NCI-H128 (cell line): Measurements from ENCODE around the gene FAM81A.
"Not testable (repeated sequence)": the region's sequence is repeated elsewhere in the genome, so short reads cannot be mapped to it uniquely, and the experiment has no call there.

Source experiments
- DNase-seq: peaks from one replicate; lab custom pipeline; 2025; ENCODE audit not compliant: unreplicated experiment; lab: John Stamatoyannopoulos, UW

FAM81A gene

GRCh38 chr15:59437817-59438624 lies at the start of gene FAM81A:
FAM81A (plus strand) TSS chr15:59438186; CDS start chr15:59458627, 20,441 bp downstream.
- peak; percentile 75 for DNase-seq

- no peak for DNase-seq
Observed at GRCh38 chr15:59388670-59389069, 49.3 kb upstream of the FAM81A start.

DNA sequence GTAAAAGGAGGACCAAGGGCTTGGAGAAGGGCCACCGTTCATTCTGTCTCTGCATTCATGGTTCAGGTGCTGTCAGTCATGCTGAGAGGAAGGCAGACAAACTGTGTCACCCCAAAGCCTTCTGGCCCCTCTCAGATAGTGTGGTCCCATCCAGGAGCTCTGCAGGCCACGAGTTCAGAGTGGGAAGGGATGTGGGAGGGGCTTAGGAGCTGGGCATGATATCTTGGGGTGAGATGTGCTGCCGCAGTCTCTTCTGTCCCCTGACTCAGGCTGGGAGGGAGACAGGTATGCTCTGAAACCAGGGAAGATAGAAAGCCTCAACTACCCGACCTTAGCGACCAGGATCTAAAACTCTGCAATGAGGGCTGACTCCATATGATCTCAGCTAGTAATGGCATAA lies 45.7 kb upstream of the FAM81A start:
- no peak for DNase-seq

DNA sequence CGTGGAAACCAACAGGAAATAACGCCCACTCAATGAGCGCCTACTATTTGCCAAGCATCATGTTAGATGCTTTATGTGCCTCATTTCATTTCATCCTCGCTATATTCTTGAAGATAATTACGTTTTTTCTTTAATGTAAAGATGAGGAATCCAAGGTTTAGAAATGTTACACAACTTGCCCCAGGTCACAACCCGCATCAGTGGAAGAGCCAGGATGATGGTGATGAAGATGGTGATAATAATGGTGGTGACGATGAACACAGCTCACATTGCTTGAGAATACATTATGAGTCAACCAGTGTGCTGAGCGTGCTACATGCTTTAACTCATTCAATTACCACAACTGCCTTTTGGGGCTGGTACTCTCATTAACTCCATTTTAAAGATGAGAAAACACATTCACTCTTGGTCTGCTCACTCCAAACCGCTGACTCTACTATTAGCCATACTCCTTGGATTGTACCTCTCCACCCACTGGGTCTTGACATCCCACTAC lies 43.8 kb upstream of the FAM81A start:
- no peak for DNase-seq

GRCh38 chr15:59396211-59396610 lies 41.8 kb upstream of the FAM81A start:
- no peak for DNase-seq

DNA sequence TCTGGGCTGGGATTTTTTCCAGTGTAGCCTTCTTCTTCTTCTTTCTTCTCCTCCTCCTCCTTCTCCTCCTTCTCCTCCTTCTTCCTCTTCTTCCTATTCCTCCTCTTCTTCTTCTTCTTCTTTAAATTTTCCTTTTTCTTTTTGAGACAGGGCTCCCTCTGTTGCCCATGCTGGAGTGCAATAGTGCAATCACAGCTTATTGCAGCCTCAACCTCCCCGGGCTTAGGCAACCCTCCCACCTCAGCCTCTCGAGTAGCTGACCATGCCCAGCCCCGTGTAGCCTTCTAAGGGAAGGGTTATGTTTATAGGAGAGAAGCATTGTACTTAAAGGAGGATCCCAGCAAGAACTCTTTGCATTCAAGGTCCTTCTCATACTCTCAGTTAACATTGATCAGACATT lies 41.3 kb upstream of the FAM81A start:
- DNase-seq, result no peak

DNA sequence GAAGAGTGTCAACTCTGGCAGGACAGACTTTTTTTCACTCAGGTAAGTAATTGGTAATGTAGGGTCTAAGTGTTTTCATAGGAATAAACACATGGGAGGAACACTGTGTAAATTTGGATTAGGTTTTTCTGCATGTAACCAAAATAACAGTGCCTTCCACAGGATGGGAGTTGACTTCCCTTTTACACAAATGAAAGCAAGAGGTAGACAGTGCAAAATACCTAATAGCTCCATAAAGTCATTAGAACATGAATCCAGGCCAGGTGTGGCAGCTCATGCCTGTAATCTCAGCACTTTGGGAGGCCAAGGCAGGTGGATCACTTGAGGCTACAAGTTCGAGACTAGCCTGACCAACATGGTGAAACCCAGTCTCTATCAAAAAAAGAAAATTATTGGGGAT lies 39.8 kb upstream of the FAM81A start:
- no peak for DNase-seq

DNA sequence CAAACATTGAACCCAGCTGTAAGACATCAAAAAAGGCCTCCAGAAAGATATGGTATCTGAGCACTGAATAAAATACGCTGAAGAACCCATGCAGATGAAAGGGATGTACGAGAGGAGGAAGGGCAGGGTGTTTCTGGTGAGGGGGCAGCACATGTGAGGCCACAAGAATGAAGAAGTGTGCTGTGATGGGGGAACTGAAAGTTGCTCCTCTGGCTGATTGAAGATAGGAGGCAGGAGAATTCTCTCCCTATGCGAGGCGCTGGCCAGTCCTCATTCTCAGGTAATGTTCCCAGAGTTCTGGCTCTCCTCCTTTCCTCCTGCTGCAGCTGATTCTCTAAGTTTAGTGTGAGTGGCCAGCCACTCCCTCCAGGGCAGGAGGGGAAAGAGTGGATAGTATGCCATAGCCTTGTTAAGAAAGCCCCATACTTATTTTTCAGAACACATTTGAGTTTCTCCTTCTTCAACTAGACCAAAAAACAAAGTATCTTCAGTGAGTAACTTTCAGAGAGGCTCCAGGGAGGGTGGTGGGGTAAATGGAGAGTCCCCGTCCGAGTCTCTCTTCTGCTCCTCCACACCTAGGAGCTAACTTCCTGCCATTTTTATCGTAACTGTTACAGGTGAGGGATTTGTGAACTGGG lies 38.4 kb upstream of the FAM81A start:
- no peak for DNase-seq

DNA sequence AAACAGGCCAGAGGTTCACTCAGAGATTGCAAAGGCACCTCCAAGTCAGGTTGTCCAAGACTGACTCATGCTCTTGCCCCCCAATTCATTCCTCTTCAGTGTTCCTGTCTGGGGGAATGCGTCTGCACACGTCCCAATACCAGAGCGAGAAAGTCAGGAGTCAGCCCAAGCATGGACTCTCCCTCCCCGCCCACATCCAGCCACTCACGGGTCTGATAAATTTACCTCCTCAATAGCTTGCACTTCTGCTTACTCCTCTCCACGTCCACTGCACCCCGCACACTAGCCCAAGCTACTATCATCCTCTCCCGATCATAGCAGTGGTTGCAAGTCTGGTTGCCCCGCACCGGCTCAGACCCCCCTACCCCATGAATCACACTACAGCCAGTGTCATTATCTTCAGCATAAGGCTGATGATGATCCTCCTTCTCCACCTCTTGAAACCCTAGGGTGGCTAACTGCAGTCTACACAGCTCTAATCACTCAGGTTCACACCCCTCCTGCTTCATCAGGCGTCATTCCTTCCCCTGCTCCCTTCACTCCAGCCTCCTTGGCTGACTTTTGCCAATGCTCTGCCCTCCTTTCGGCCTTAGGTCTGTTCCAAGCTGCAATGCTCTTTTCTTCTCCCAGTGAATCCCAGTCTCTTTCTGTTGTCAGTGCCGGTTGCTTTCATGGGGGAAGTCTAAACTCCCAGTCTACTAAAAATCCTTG lies 37.7 kb upstream of the FAM81A start:
- DNase-seq, result no peak

DNA sequence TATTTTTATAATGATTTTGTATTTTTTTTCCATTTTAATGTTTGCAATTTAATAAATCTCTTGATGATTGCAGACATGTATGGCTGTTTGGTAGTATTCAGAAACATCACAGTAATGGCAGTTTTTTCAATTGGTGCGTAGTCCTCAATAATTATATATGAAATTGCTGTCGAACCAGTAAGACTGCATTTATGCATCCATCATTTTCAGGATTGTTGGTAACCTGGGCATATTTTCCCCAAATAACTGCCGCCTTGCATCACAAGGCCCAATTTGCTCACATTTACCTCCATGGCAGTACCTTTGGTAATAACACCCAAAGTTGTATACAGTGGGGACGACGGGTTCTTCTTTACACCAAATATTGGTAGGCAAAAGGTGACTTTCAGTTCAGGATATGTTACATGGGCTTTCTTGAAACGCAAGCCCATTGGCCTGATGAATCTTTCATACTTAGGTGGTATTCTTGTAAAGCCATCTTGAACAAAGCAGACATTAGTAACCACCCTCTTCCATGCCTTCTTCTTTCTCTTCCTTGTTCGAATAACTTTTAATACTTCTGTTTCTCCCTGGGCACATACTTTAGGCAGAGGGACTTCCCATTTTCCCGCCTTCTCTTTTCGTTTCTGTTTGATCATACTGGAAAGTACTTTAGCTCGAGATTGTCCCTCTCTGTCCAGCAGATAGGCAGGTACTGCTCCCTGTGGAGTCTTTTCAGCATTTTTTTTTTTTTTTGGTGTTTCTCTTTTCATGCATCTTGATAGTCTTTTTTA lies 36.7 kb upstream of the FAM81A start:
- not testable (repeated sequence) for DNase-seq

GRCh38 chr15:59401824-59402569 lies 36.0 kb upstream of the FAM81A start:
- DNase-seq, result peak; percentile 23

DNA sequence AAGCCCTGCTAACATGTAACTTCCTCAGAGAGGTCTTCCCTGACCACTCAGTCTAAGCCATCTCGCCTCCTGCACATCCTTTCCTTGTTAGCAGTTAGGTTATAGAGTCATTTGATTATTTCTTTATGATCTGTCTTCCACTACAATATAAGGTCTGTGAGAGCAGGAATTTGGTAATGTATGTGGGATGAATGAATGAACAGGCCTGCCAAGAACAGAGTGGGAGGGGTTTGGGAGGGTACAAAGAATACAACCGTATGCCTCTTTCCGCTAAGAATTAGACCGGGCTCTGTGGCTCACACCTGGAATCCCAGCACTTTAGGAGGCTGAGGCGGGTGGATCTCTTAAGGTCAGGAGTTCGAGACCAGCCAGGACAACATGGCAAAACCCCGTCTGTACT lies 32.9 kb upstream of the FAM81A start:
- DNase-seq, result no peak

DNA sequence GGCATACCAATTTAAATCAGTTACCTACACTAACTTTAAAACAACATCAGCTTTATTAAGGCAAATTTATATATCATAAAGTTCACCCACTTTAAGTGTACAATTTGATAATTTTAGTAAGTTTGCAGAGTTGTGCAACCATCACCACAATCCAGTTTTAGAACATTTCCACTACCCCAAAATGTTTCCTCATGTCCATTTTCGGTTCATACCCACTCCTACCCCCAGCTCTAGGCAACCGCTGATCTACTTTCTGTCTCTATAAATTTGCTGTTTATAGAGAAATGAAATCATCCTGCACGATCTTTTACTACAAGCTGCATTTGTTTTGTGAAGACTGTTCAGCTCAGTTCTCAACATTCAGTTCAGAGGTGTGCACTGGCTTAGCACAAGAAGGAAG lies 31.5 kb upstream of the FAM81A start:
- DNase-seq, result no peak

DNA sequence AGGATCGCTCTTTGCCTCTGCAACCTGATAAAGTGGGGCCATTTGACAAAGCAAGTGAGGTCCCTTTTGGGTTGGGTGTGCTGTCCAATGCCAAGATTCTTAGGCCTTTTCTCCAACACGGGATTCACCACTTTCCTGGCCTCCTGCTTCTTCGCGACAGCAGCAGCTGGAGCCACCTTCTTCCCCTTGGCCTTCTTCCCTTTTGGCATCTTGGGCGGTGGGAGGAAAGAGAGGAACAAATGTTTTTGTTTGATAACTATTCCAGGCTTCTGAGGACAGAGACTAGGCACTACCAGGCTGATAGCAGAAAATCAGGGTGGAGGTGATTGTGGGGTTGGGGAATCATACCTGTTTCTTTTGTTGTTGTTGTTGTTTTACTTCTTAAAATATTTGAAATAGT lies 30.0 kb upstream of the FAM81A start:
- DNase-seq, result no peak

DNA sequence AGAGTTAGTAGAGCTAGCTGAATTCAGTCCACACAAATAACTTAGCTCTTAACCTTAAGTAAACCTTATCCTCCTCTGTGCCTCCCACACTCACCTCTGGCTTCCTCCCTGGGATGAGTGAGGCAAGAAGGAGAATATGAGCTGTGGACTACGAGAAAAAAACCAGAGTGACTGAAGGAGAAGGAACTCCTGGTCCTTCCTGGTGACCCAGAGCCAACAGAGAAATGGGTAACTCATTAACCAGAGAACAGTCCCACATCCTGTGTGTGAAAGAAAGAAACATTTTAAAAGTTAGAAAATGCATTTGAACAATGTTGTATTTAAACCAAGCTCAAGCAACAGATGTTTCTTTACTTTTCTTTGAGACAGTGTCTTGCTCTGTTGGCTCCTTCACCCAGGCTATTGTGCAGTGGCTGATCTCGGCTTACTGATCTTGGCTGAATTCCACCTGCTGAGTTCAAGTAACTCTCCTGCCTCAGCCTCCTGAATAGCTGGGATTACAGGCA lies 27.5 kb upstream of the FAM81A start:
- no peak for DNase-seq

DNA sequence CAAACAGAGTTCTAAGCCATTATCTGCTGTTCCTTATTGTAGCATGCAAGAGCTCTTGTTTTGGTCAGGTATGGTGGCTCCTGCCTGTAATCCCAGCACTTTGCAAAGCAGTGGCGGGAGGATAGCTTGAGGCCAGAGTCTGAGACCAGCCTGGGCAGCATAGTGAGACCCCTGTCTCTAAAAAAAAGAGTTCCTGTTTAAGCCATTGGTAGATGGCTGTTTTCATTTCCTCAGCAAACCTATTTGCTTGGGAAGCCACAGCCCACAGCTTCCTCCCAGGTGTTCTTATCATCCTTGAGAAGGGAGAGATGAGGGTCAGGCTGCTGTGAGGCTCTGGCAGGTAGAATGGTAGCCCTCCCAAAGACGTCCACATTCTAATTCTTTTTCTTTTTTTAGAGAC lies 24.4 kb upstream of the FAM81A start:
- DNase-seq, result no peak

- no peak for DNase-seq
Observed at GRCh38 chr15:59416816-59417215, 21.2 kb upstream of the FAM81A start.

- no peak for DNase-seq
Observed at GRCh38 chr15:59419170-59419569, 18.8 kb upstream of the FAM81A start.

DNA sequence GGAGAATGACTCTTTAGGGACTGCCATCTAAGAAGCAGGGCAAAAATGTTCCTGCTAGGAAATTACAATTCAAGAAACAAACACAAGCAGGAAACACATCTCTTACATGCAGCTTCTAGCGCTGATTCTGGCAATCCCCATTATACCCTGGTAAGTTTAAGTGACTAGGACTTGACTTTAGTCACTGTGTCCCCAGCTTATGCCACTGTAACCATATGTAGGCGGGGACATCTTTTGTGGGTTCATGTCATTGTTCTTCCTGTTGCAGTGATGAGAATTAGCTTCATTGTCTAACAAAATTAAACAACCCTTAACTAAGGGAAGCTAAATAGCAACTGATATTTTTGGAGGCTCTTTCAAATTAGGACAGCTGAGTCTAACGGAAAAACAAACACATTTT lies 17.9 kb upstream of the FAM81A start:
- no peak for DNase-seq

DNA sequence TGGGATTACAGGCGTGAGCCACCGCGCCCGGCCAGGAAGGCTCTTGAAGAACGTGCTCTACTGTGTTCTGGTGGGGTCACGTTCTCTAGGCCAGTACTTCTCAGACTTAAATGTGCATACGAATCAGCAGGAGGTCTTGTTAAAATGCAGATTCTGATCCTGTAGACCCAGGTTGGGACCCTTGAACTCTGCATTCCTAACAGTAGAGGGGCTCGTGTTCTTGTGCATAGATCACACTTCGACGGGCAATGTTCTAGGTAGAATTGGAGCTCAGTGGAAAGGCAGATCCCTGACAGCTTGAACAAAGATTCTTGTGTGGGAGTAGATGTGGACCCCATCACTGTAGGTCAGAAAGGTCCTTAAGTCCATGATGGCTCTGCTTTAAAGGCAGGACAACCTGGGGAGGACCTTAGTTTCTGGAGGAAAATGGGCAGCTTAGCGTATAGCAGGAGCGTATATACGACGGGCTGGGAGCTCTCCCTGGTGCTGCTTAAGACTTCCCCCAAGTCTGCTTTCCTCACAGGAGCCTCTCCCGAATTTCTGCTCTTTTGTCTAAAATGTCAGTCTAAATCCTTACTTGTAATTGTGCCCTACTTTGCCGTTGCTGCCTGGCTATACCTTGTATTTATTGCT lies 16.9 kb upstream of the FAM81A start:
- no peak for DNase-seq
